Glutamatergic neuron (in vitro differentiated cells): ENCODE data around the gene EHD2. TPM values are rescaled to one million over a fixed set of nuclear protein-coding genes. Genes with fewer than 3 reads are reported as not detected.

Experiments
- DNase-seq: peaks from one replicate; pipeline ENCODE4 v3.0.0; 2022
- H3K27ac Mint-ChIP-seq: one replicate; pipeline ENCODE4 v1.8.0; 2020; ENCODE audit warnings: mild to moderate bottlenecking, mixed read lengths, inconsistent platforms; ENCODE audit not compliant: unreplicated experiment
- H3K27me3 Mint-ChIP-seq: one replicate; pipeline ENCODE4 v1.8.0; 2020; ENCODE audit warnings: mild to moderate bottlenecking, moderate library complexity, mixed read lengths, inconsistent platforms; ENCODE audit not compliant: unreplicated experiment
- H3K36me3 Mint-ChIP-seq: one replicate; pipeline ENCODE4 v1.8.0; 2020; ENCODE audit warnings: mild to moderate bottlenecking, mixed read lengths, inconsistent platforms; ENCODE audit not compliant: unreplicated experiment
- H3K4me1 Mint-ChIP-seq: one replicate; pipeline ENCODE4 v1.8.0; 2020; ENCODE audit warnings: mild to moderate bottlenecking, low read depth, mixed read lengths, inconsistent platforms; ENCODE audit not compliant: unreplicated experiment
- H3K4me3 Mint-ChIP-seq: one replicate; pipeline ENCODE4 v1.8.0; 2020; ENCODE audit warnings: mild to moderate bottlenecking, mixed read lengths, inconsistent platforms; ENCODE audit not compliant: unreplicated experiment
- H3K9me3 Mint-ChIP-seq: one replicate; pipeline ENCODE4 v1.8.0; 2020; ENCODE audit warnings: mild to moderate bottlenecking, moderate library complexity, mixed read lengths, inconsistent platforms; ENCODE audit not compliant: unreplicated experiment
- CTCF ChIP-seq: fragments of 200-600 bp; sonication (generic); IDR thresholded peaks from one replicate; pipeline ENCODE4 v1.5.0; 2021; ENCODE audit not compliant: partially characterized antibody, unreplicated experiment
- total RNA-seq: library from RNA; stranded (reverse); fragmentation: NEBNext Ultra II Directional; extraction: Animal tissue kit (Norgen Biotek cat#: 25700); gene quantifications from one replicate; pipeline ENCODE4 v1.2.1, GENCODE V29; 2021; ENCODE audit not compliant: unreplicated experiment

Gene EHD2
- total RNA-seq, 1 donor from 2014 or later: 7.6 TPM

DNA sequence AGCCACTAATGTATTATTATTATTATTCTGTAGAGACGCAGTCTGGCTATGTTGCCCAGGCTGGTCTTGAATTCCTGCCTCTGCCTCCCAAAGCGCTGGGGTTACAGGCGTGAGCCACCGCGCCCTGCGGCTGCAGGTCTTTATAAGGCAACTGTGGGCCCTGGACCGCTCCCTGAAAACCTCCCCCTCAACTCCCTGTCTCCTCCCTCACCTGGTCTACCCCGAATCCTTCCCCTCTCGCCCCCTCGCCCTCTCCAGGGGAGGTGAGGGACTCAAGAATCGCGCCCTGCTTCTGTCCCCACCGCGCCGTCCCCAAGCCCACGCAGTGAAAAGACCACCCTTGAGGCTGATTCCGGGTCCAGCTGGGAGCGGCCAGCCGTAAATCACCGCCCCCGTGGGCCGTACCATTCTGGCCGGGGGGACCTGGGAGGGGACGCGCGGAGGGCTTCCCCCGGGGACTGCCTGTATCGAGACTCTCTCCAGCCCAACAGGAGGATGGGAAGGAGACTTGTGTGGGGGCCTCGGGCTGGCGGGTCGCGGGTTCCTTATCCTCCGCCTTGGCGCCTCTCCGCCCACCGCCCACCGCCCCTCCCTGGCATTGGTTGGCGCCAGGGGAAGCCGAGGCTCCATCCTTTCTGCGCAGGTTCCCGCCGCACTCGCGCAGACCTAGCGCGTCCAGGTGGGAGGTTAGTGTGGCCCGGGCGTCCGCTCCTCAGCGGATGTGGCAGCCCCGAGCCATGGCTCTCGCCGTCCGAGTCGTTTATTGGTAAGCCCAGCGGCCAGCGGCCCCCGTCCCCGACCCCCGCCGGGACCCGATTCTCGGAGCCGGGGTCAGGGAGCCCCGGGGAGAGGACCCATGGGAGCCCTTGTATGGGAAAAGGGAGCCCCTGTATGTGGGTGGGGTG lies 65.1 kb downstream of the EHD2 start, which contains the start of gene SELENOW:
TSS of gene SELENOW (plus strand) at position 655 of the 905 bp plus-strand sequence. CDS start at position 738, 83 bp downstream.
- no peaks in the 10 kb centered on the region for H3K36me3 Mint-ChIP-seq
- H3K4me1 Mint-ChIP-seq: peaks cover 10% of the 10 kb centered on the region
- peaks cover 5% of the 10 kb centered on the region for H3K9me3 Mint-ChIP-seq
- H3K27ac Mint-ChIP-seq: peak within 1 kb of the TSS; percentile 96
- peak; percentile 87 for DNase-seq
- peak within 1 kb of the TSS; percentile 96 for H3K4me3 Mint-ChIP-seq
- TF ChIP-seq CTCF: no peak
- peaks cover 5% of the 10 kb centered on the region for H3K27me3 Mint-ChIP-seq

DNA sequence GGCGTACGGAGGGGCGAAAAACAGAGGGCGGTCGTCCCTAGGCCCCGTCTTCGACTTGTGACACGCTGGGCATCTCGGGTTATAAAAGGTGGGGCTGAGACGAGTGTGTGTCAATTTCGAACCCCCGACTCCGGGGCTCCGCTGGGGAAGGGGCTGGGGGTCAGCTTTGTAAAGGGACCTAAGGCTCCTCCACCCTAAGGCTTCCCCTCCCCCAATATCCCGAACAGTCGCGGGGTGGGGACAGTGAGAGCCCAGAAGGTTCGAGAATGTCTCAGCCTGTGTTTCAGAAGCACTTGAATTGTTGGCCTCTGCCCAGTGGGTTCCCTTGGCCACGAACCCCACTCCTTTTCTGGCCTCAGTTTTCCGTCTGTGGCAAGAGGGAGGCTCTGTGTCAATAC lies 65.7 kb downstream of the EHD2 start:
- Mint-ChIP-seq H3K27ac (peak overlapping the region; percentile 91), H3K36me3 (no peaks in the 10 kb centered on the region), H3K4me3 (peak overlapping the region; percentile 96), H3K4me1 (peaks cover 10% of the 10 kb centered on the region), H3K27me3 (peaks cover 5% of the 10 kb centered on the region), H3K9me3 (peaks cover 5% of the 10 kb centered on the region)
- no peak for DNase-seq
- TF ChIP-seq CTCF: no peak

GRCh38 chr19:47779524-47780214 lies 66.4 kb downstream of the EHD2 start:
- peaks cover 9% of the 10 kb centered on the region for H3K9me3 Mint-ChIP-seq
- peak overlapping the region; percentile 96 for H3K4me3 Mint-ChIP-seq
- H3K36me3 Mint-ChIP-seq: peaks cover 5% of the 10 kb centered on the region
- peak overlapping the region; percentile 91 for H3K27ac Mint-ChIP-seq
- TF ChIP-seq CTCF: no peak
- H3K4me1 Mint-ChIP-seq: peaks cover 10% of the 10 kb centered on the region
- no peak for DNase-seq
- H3K27me3 Mint-ChIP-seq: peaks cover 8% of the 10 kb centered on the region

GRCh38 chr19:47780215-47780551 lies 67.0 kb downstream of the EHD2 start:
- peaks cover 5% of the 10 kb centered on the region for H3K36me3 Mint-ChIP-seq

More at GRCh38 chr19:47780215-47780551, 67.0 kb downstream of the EHD2 start:
- Mint-ChIP-seq H3K27me3 (peaks cover 8% of the 10 kb centered on the region), H3K4me3 (peak overlapping the region; percentile 96), H3K9me3 (peaks cover 9% of the 10 kb centered on the region), H3K4me1 (peaks cover 10% of the 10 kb centered on the region), H3K27ac (peak overlapping the region; percentile 79)
- TF ChIP-seq CTCF: no peak
- no peak for DNase-seq
